H9 (cell line): ENCODE measurements around the gene OPRD1. TPM values are rescaled to one million over a fixed set of nuclear protein-coding genes. Genes with fewer than 3 reads are reported as not detected.
A peak's percentile ranks its signal among the peaks of the same experiment; 100 is the strongest.

ENCODE experiments used
- DNase-seq: peaks from one replicate; pipeline ENCODE4 v3.0.0-alpha.2; 2017
- H2AFZ ChIP-seq: one replicate; pipeline ENCODE4 v1.6.1; 2013; ENCODE audit warnings: mild to moderate bottlenecking, low read length, control low read depth, moderate library complexity
- H2AK5ac ChIP-seq: 2 replicates; pipeline ENCODE4 v1.6.1; 2013; ENCODE audit warnings: low read length, control low read depth, mixed read lengths; ENCODE audit not compliant: insufficient read length
- H2BK120ac ChIP-seq: one replicate; pipeline ENCODE4 v1.6.1; 2013; ENCODE audit warnings: low read depth, mild to moderate bottlenecking, low read length, control low read depth, inconsistent platforms; ENCODE audit not compliant: poor library complexity, severe bottlenecking
- H2BK12ac ChIP-seq: 2 replicates; pipeline ENCODE4 v1.6.1; 2013; ENCODE audit warnings: low read length, control low read depth, mixed read lengths, low read depth; ENCODE audit not compliant: insufficient read length
- H2BK15ac ChIP-seq: 2 replicates; pipeline ENCODE4 v1.6.1; 2013; ENCODE audit warnings: low read depth, low read length, control low read depth
- H2BK20ac ChIP-seq: one replicate; pipeline ENCODE4 v1.6.1; 2013; ENCODE audit warnings: low read depth, mild to moderate bottlenecking, low read length, control low read depth, inconsistent platforms; ENCODE audit not compliant: poor library complexity, severe bottlenecking
- H2BK5ac ChIP-seq: 2 replicates; pipeline ENCODE4 v1.6.1; 2013; ENCODE audit warnings: low read length, control low read depth, mixed read lengths; ENCODE audit not compliant: insufficient read length
- H3K14ac ChIP-seq: 2 replicates; pipeline ENCODE4 v1.6.1; 2013; ENCODE audit warnings: low read length, control low read depth; ENCODE audit not compliant: insufficient read depth
- H3K18ac ChIP-seq: 2 replicates; pipeline ENCODE4 v1.6.1; 2013; ENCODE audit warnings: low read depth, mild to moderate bottlenecking, mixed read lengths, low read length, control low read depth; ENCODE audit not compliant: insufficient read length
- H3K23ac ChIP-seq: 2 replicates; pipeline ENCODE4 v1.6.1; 2013; ENCODE audit warnings: low read length, control low read depth, mixed read lengths, low read depth; ENCODE audit not compliant: insufficient read length
- H3K23me2 ChIP-seq: 2 replicates; pipeline ENCODE4 v1.6.1; 2013; ENCODE audit warnings: low read depth, mild to moderate bottlenecking, mixed read lengths, low read length, control low read depth; ENCODE audit not compliant: insufficient read length, poor library complexity, severe bottlenecking
- H3K27ac ChIP-seq: 2 replicates; pipeline ENCODE4 v1.5.1; 2013; ENCODE audit warnings: low read length, control low read depth, mixed read lengths, low read depth; ENCODE audit not compliant: insufficient read length
- H3K27me3 ChIP-seq: 2 replicates; pipeline ENCODE4 v1.6.1; 2013; ENCODE audit warnings: low read length, control low read depth, inconsistent platforms; ENCODE audit not compliant: insufficient read depth
- H3K4ac ChIP-seq: 2 replicates; pipeline ENCODE4 v1.6.1; 2013; ENCODE audit warnings: low read depth, mild to moderate bottlenecking, control low read depth, inconsistent platforms, low read length, moderate library complexity
- H3K4me1 ChIP-seq: 2 replicates; pipeline ENCODE4 v1.6.1; 2013; ENCODE audit warnings: low read length, control low read depth, inconsistent platforms; ENCODE audit not compliant: insufficient read depth
- H3K4me2 ChIP-seq: 2 replicates; pipeline ENCODE4 v1.6.1; 2013; ENCODE audit warnings: low read length, control low read depth, mixed read lengths; ENCODE audit not compliant: insufficient read length, insufficient read depth
- H3K56ac ChIP-seq: 2 replicates; pipeline ENCODE4 v1.6.1; 2013; ENCODE audit warnings: low read depth, mild to moderate bottlenecking, mixed read lengths, low read length, control low read depth; ENCODE audit not compliant: insufficient read length
- H3K79me1 ChIP-seq: 2 replicates; pipeline ENCODE4 v1.6.1; 2013; ENCODE audit warnings: low read depth, mild to moderate bottlenecking, moderate library complexity, low read length, control low read depth, inconsistent platforms; ENCODE audit not compliant: insufficient read depth, poor library complexity, severe bottlenecking
- H3K79me2 ChIP-seq: 2 replicates; pipeline ENCODE4 v1.6.1; 2013; ENCODE audit warnings: low read length, control low read depth, inconsistent platforms; ENCODE audit not compliant: insufficient read depth
- H3K9ac ChIP-seq: 2 replicates; pipeline ENCODE4 v1.6.1; 2013; ENCODE audit warnings: low read length, control low read depth, mixed read lengths; ENCODE audit not compliant: insufficient read length; ENCODE audit errors: extremely low read depth
- H3K9me3 ChIP-seq: one replicate; pipeline ENCODE4 v1.6.1; 2013; ENCODE audit warnings: low read depth, low read length, inconsistent platforms; ENCODE audit not compliant: control insufficient read depth
- H3T11ph ChIP-seq: one replicate; pipeline ENCODE4 v1.6.1; 2013; ENCODE audit warnings: mild to moderate bottlenecking, low read length, control low read depth, inconsistent platforms
- H4K20me1 ChIP-seq: one replicate; pipeline ENCODE4 v1.6.1; 2013; ENCODE audit not compliant: control insufficient read depth, insufficient read length, insufficient read depth
- H4K5ac ChIP-seq: 2 replicates; pipeline ENCODE4 v1.6.1; 2013; ENCODE audit warnings: low read depth, mild to moderate bottlenecking, mixed read lengths, low read length, control low read depth; ENCODE audit not compliant: insufficient read length
- H4K8ac ChIP-seq: replicated peaks from 2 replicates; pipeline ENCODE4 v1.6.1; 2013; ENCODE audit warnings: low read length, control low read depth, mixed read lengths, low read depth; ENCODE audit not compliant: insufficient read length
- H4K91ac ChIP-seq: 2 replicates; pipeline ENCODE4 v1.6.1; 2013; ENCODE audit warnings: low read depth, mild to moderate bottlenecking, moderate library complexity, mixed read lengths, low read length, control low read depth; ENCODE audit not compliant: insufficient read length
- H3K27ac Mint-ChIP-seq, 3 experiments: 2 replicates in 2 of 3; 3 replicates in 1 of 3; pipeline ENCODE4 v1.8.0; 2020 to 2021; ENCODE audit warnings: mixed read lengths in 3 of 3, mild to moderate bottlenecking in 1 of 3, moderate library complexity in 1 of 3
- H3K27me3 Mint-ChIP-seq: 2 replicates; pipeline ENCODE4 v1.8.0; 2021; ENCODE audit warnings: low read depth, mild to moderate bottlenecking, moderate library complexity, mixed read lengths
- H3K36me3 Mint-ChIP-seq, 3 experiments: 2 replicates in 2 of 3; 3 replicates in 1 of 3; pipeline ENCODE4 v1.8.0; 2020 to 2021; ENCODE audit warnings: low read depth in 3 of 3, mixed read lengths in 3 of 3; ENCODE audit not compliant: insufficient read depth in 1 of 3
- H3K4me1 Mint-ChIP-seq, 2 experiments: 2 replicates each; pipeline ENCODE4 v1.8.0; 2020; ENCODE audit warnings: mixed read lengths in 2 of 2
- H3K4me3 Mint-ChIP-seq, 2 experiments: 2 replicates in 1 of 2; 3 replicates in 1 of 2; pipeline ENCODE4 v1.8.0; 2020 to 2021; ENCODE audit warnings: mild to moderate bottlenecking in 2 of 2, mixed read lengths in 2 of 2, moderate library complexity in 1 of 2
- H3K9me3 Mint-ChIP-seq, 2 experiments: 2 replicates in 1 of 2; 3 replicates in 1 of 2; pipeline ENCODE4 v1.8.0; 2020; ENCODE audit warnings: mild to moderate bottlenecking in 2 of 2, mixed read lengths in 2 of 2, moderate library complexity in 1 of 2
- CTCF ChIP-seq: fragments of 200-600 bp; sonication (generic); conservative IDR thresholded peaks from 3 replicates; pipeline ENCODE4 v1.8.0; 2021; ENCODE audit warnings: antibody characterized with exemption, mild to moderate bottlenecking
- WGBS: extraction: QIAGEN DNeasy Blood & Tissue Kit; methylation state at CpG from one replicate; pipeline ENCODE4 v1.1.7; 2013; ENCODE audit warnings: missing lambda C conversion rate, low lambda C conversion rate, mixed read lengths; ENCODE audit not compliant: insufficient read length; ENCODE audit errors: extremely low coverage; 5-methylcytosine and 5-hydroxymethylcytosine counted together
- total RNA-seq: library from RNA; stranded (reverse); gene quantifications from 2 replicates; pipeline ENCODE4 v1.2.1, GENCODE V29; 2021

The OPRD1 gene
- total RNA-seq, 1 experiment from 2014 or later = 1.8 TPM

- Histone ChIP-seq H3K9me3 (no peaks in the 10 kb centered on the region), H2AK5ac (no peak overlapping the region), H4K8ac (no peak overlapping the region), H4K91ac (no peak overlapping the region), H3K18ac (no peak overlapping the region), H3K9ac (no peak overlapping the region), H2BK12ac (no peak overlapping the region), H3K79me2 (no peaks in the 10 kb centered on the region), H2BK5ac (no peak overlapping the region), H3K4ac (no peak overlapping the region), H3T11ph (no peak overlapping the region), H4K20me1 (no peaks in the 10 kb centered on the region), H2BK120ac (no peak overlapping the region), H3K56ac (no peak overlapping the region), H3K14ac (no peak overlapping the region), H4K5ac (no peak overlapping the region), H3K27ac (no peak overlapping the region), H2BK15ac (no peak overlapping the region), H3K4me2 (no peak overlapping the region), H3K79me1 (no peaks in the 10 kb centered on the region), H2BK20ac (no peak overlapping the region), H3K23me2 (no peaks in the 10 kb centered on the region), H3K23ac (no peak overlapping the region), H2AFZ (no peak overlapping the region), H3K27me3 (no peaks in the 10 kb centered on the region), H3K4me1 (no peaks in the 10 kb centered on the region)
- no CpG with 5 or more reads among the region's 2 CpGs for WGBS
- DNase-seq = no peak
- H3K4me3 Mint-ChIP-seq = no peak overlapping the region
- peaks cover 10 to 13% of the 10 kb centered on the region in 2 experiments for H3K4me1 Mint-ChIP-seq
- peaks cover 4% of the 10 kb centered on the region for H3K27me3 Mint-ChIP-seq
- H3K27ac Mint-ChIP-seq = no peak overlapping the region
- no peaks in the 10 kb centered on the region for H3K36me3 Mint-ChIP-seq
- no peaks in the 10 kb centered on the region for H3K9me3 Mint-ChIP-seq
- 0 out of 3 replicates have a peak, but pooled peaks have one; percentile 21 for TF ChIP-seq CTCF
Measured at GRCh38 chr1:28783363-28783762, 28.6 kb upstream of the OPRD1 start.
